HG02642 (cell line): ENCODE data around the gene MRM2.
A peak's percentile ranks its signal among the peaks of the same experiment; 100 is the strongest.

ENCODE experiments used
- ATAC-seq: cut with Tn5 transposase; IDR thresholded peaks from one replicate; pipeline ENCODE4 v1.9.1; 2021; ENCODE audit warnings: mild to moderate bottlenecking; ENCODE audit not compliant: unreplicated experiment, poor library complexity

The MRM2 gene

DNA sequence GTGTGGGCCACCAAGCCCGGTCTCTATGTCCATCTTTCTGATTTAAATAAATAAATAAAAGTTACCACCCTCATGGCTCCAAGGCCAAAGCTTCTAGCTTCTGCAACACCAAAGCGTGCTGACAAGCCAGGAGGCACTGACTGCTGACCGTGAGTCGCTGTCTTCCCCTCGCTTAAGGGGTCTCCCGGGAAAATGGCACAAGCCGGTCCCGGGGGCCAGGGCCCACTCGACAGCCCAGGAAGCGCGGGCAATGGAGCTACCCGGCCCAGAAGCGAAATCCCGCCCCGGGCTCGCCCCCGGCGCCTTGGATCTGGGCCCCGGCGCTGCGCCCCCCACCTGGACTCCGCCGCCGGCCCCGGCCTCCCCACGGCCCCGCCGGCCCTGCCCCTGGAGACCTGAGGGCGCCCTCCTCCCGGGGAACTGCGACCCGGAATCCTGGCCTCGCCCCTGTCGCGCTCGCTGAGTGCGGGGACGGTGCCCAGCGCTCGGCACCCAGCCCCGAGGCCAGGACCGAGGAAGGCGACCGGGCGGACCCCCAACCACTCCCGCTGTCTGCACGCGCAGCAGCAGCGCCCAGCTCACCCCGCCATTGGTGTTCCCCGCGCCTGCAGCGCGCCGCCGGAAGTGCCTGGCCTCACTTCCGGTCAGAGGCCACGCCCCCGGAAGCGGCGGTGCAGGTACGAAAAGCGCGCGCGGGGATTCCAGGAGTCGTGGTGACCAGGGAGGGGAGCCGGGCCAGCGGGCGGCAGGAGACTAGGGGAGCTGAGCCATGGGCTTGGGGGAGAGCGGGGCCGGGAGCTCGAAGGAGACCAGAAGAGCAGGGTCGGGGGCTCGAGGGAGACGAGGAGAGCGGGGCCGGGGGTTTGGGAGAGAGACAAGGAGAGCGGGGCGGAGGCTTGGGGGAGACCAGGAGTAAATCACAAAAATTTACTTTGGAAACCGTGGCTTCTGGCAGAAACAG lies at the start of gene MRM2, which contains the start of gene NUDT1:
TSS of gene MRM2 (minus strand) at position 626 of the 961 bp plus-strand sequence. CDS start at position 590, 36 bp downstream.
TSS of gene NUDT1 (plus strand) at position 647 of the 961 bp plus-strand sequence. CDS start 2,349 bp downstream, outside the sequence.
- peak; percentile 70 for ATAC-seq

DNA sequence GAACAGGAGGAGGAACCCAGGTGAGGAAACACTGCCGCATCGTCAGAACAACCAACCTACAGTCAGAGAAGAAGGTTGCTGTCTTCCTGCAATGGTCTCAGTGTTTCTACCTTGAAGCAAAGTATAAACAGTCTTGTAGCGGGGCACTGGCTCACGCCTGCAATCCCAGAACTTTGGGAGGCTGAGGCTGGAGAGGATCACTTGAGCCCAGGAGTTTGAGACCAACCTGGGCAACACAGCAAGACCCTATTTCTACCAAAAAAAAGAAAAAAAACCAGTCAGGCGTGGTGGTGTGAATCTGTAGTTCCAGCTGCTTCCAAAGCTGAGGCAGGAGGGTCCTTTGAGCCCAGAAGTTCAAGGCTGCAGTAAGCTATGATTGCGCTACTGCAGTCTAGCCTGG lies 48.9 kb upstream of the MRM2 start:
- no peak for ATAC-seq

DNA sequence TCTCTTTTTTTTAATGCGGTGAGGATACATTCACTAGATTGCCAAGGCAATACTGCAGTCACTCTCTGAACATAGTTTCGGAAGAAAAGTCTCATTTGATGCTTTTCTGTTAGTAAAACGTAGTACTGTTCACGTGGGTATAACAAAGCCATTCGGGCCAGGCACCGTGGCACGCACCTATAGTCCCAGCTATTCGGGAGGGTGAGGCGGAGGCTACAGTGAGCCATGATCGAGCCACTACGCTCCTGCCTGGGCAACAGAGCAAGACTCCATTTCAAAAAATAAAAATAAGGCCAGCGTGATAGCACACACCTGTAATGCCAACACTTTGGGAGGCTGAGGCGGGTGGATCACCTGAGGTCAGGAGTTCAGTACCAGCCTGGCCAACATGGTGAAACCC lies 47.6 kb upstream of the MRM2 start:
- ATAC-seq = no peak

GRCh38 chr7:2289111-2289586 lies 47.1 kb upstream of the MRM2 start:
- peak; percentile 10 for ATAC-seq

DNA sequence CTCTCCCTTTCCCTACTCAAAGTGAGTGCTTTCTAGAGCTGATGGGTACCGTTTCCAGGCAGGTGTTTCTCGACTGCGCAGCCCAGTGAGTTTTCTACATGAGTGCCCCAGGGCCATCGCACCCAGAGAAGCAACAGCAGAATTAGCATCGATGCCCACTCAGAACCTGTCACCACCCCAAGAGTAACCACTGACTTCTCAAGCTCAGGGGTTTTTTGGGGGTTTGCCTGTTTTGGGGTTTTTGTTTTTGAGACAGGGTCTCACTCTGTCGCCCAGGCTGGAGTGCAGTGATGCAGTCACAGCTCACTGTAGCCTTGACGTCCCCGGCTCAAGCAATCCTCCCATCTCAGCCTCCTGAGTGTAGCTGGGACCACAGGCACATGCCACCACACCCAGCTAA lies 46.5 kb upstream of the MRM2 start:
- ATAC-seq = peak; percentile 66

DNA sequence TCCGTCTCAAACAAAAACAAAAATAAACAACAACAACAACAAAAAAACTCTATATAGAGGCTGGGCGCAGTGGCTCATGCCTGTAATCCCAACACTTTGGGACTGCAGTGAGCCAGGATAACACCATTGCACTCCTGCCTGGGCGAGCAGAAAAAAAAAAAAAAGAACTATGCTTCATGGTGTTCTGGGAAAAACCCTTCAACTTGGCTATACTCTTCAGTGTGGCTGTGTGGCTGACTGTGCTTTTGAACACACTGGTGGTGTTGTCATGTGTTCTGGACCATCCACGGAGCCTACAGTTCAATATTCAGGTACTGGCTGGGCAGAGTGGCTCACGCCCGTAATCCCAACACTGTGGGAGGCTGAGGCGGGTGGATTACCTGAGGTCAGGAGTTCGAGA lies 45.7 kb upstream of the MRM2 start:
- ATAC-seq = no peak

DNA sequence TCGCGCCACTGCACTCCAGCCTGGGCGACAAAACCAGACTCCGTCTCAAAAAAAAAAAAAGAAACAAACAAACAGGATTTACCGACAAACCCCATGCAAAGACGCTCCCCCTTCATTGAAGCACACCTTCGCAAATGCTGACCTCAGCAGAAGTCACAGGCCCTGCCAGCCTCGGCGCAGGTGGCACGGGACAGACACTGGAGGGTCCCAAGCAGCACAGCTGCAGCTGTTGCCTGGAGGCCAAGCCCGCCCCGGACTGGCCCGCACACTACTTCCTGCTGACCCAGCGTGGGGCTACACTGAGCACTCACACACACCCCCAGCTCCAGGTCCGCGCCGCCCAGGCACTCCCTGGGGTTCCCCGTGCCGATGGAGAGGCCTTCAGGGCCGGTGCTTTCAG lies 41.1 kb upstream of the MRM2 start:
- no peak for ATAC-seq

- no peak for ATAC-seq
Measured at GRCh38 chr7:2282185-2282751, 40.3 kb upstream of the MRM2 start.

GRCh38 chr7:2281541-2281940 lies 39.5 kb upstream of the MRM2 start:
- ATAC-seq = no peak

DNA sequence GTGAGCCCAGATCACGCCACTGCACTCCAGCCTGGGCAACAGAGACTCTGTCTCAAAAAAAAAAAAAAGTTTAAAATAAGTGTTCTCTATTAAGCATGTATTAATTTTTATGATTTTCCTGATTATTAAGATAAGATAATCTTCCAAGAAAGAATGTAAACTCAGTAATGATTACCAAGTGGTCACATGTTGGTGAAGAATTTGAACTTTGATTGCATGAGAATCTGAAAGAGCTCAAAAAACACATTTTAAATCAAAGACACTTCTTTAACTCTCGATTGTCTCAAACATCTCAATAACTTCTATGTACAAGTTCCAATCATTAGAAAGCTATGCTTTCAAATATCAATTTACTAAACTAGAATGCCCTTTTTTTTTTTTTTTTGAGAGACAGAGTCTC lies 38.4 kb upstream of the MRM2 start:
- no peak for ATAC-seq

GRCh38 chr7:2279896-2280295 lies 37.9 kb upstream of the MRM2 start:
- ATAC-seq = no peak

- ATAC-seq = no peak
Measured at GRCh38 chr7:2278026-2278425, 36.0 kb upstream of the MRM2 start.

DNA sequence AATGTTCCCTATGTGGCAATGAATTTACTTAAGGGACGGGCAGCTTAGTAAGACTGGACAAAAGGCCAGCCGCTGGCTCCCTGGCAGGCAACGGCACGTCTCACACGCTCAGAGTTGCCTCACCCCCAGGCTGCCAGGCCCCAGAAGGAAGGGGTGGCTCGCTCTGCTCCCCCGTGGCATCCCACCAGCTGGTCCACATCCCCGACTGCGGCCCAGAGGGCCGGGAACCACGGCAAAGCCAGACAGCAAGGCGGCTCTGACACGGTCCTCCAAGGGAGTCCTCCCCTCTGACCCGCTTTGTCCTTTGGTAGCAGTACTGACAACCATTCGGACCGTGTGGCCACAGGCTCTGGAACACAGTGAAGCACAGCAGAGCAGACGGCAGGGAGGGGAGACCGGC lies 34.1 kb upstream of the MRM2 start:
- no peak for ATAC-seq

- no peak for ATAC-seq
Measured at GRCh38 chr7:2275101-2275500, 33.1 kb upstream of the MRM2 start.

DNA sequence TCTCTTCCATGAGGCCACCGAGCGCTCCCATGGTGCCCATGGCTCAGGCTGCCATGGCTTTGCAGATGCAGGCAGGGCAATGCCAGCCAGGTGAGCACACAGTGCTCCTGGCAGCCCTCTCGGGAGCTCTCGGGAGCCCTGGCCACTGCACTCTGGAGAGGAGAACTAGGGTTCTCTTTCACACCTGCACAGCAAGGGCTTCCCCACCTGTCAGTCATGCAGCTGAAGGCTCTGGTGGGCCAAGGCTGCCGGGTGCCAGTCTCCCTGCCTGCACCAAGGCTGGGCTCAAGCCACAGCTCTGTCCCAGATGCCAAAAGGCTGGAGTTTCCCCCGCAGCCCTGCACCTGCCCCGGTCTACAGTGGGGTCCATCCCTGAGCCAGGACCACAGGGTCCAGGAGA lies 32.7 kb upstream of the MRM2 start:
- ATAC-seq = no peak

GRCh38 chr7:2273866-2274265 lies 31.9 kb upstream of the MRM2 start:
- ATAC-seq = no peak

GRCh38 chr7:2272031-2272430 lies 30.0 kb upstream of the MRM2 start:
- ATAC-seq = no peak

GRCh38 chr7:2271273-2272026 lies 29.4 kb upstream of the MRM2 start:
- no peak for ATAC-seq

GRCh38 chr7:2270495-2270894 lies 28.5 kb upstream of the MRM2 start:
- no peak for ATAC-seq

DNA sequence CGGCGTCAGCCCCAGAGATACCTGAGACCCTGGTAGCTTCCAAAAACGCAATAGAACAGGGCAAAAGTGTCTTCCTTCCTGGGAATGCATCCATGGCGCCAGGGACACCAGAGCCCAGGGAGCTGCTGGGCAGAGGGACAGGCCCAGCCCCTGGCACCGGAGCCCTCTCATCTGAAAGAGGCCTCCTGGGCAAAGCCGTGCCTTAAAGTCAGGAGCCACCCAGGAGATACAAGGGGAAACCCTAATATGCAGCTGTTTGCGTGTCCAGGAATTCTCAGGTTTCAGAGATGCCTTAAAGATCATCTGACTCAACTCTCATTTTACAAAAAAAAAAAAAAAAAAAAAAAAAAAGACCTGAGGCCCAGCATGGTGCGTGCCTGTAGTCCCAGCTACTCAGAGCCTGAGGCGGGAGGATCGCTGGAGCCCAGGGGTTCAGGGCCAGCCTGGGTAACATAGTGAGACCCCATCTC lies 28.0 kb upstream of the MRM2 start:
- ATAC-seq = no peak
